SH-SY5Y (cell line): Measurements from ENCODE around the gene DRC3.

Experiments
- GATA2 ChIP-seq: IDR thresholded peaks from 2 replicates; pipeline ENCODE4 v1.6.1; 2011; ENCODE audit warnings: mild to moderate bottlenecking, low read depth, low read length
- GATA3 ChIP-seq: IDR thresholded peaks from 2 replicates; pipeline ENCODE4 v1.6.1; 2011; ENCODE audit warnings: low read depth, mild to moderate bottlenecking, low read length, moderate library complexity

DNA sequence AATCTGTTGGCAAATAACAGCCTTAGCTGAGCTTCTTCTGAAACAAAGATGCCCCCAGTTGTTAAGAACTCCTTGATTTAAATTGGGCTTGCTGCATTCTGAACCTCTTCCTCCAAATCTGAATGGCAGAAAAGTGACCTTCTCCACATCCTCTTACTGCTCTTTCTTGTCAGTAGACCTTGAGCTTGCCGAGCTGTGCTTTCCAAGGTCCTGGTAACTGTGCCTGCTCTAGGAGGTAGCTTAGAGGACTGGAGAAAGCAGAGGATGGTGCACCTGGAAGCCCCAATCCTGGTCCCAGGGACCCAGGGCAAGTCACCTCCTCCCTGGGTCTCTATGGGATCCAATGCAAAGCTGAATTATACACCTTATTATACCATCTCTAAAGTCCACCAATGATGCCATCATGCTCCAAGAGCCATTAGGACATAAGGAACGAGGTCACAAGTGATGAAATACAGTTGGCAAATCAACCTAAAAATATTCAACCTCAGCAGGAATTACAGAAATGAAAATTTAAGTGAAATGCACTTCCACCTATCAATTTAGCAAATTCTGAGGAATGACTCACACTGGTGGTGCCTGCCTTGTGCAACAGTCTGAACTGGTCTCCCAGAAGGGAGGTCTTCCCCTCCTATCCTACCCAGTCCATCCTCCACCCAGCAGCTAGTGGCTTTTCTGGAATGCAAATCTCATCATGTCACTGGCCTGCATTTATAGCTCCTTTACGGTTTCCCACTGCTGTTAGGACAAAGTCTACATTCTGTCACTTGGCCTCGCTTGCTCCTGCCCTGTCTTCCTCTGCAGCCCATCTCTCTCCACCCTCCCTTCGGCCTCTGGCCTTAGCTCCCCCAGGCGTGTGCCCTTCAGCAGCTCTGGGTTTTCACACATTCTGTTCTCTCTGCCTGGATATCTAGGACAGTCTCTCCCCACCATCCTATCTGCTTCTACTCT lies 37.1 kb upstream of the DRC3 start:
- TF ChIP-seq GATA3 (no peak), GATA2 (no peak)
